OCI-LY7 (cell line): ENCODE measurements around the gene VKORC1.

ENCODE experiments used
- CTCF ChIP-seq: fragments of 200-600 bp; sonication (generic); conservative IDR thresholded peaks from 2 replicates; pipeline ENCODE4 v1.5.1; 2014; ENCODE audit warnings: mild to moderate bottlenecking, antibody characterized with exemption, low read length, moderate library complexity, mixed read lengths
- EZH2phosphoT487 ChIP-seq: fragments of 200-600 bp; sonication (generic); IDR thresholded peaks from 2 replicates; pipeline ENCODE4 v1.6.1; 2018; ENCODE audit warnings: low read depth, borderline replicate concordance, mild to moderate bottlenecking, mixed run types, antibody characterized with exemption, low read length, moderate library complexity, mixed read lengths

DNA sequence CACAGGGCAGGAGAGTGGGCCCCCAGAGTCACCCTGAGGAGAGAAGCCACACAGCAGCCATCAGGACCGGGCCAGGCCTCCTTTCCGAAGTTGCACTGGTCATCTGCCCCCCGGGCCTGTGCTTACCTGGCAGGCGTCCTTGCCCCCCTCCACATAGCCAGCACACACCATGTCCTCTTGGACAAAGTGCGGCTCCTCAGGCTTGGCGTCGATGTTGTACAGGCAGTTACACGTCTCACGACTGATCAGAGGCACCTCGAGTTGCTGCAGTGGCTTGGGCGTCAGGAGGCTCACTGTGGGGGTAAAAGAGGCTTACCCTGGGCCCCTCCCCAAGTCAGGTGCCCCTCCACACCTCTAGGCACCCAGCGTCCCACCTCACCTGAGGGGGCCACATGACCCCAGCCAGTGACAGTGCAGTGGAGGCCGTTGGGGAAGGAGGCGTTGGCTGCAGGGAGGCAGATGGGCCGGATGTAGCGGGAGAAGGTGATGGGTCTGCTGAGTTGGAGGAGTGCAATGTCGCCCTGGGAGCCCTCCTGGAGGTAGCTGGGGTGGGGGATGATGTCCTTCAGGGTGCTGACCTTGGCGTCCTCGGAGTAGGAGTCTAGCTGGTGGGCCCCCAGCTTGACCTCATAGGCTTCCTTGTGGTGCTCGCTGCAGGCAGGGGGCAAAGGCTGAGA, 37.8 kb upstream of the VKORC1 start:
- TF ChIP-seq CTCF (no peak), EZH2phosphoT487 (no peak)
